GM12874 (cell line): ENCODE measurements around the gene ADGRL2.

ENCODE experiments used
- CTCF ChIP-seq: IDR thresholded peaks from 2 replicates; pipeline ENCODE4 v1.5.1; 2011; ENCODE audit warnings: low read depth, mild to moderate bottlenecking, control low read depth, low read length, moderate library complexity; ENCODE audit not compliant: insufficient read depth

ADGRL2 gene

GRCh38 chr1:81802457-81802706 lies 1.6 kb downstream of the ADGRL2 start:
- TF ChIP-seq CTCF = no peak

- no peak for TF ChIP-seq CTCF
These were observed 2.1 kb downstream of the ADGRL2 start for GRCh38 chr1:81802707-81803430.

GRCh38 chr1:81803431-81804110 lies 2.8 kb downstream of the ADGRL2 start:
- TF ChIP-seq CTCF = no peak

- TF ChIP-seq CTCF = no peak
These were observed 3.6 kb downstream of the ADGRL2 start for GRCh38 chr1:81804312-81804711.

GRCh38 chr1:81805537-81806431 lies 5.0 kb downstream of the ADGRL2 start:
- no peak for TF ChIP-seq CTCF

GRCh38 chr1:81806432-81806770 lies 5.7 kb downstream of the ADGRL2 start:
- TF ChIP-seq CTCF = no peak

- no peak for TF ChIP-seq CTCF
These were observed 8.0 kb downstream of the ADGRL2 start for GRCh38 chr1:81808760-81809159.
